ENCODE results near the gene PXT1. TPM values are rescaled to one million over a fixed set of nuclear protein-coding genes. Genes with fewer than 3 reads are reported as not detected.
A peak's percentile ranks its signal among the peaks of the same experiment; 100 is the strongest.

Gene PXT1
- total RNA-seq, 3 donors from 2014 or later = not detected

- no peak overlapping the region for H3K4me3 ChIP-seq
- ATAC-seq (no peak), DNase-seq (no peak)
- H3K36me3 ChIP-seq (ENCODE audit: low read depth) = no peaks in the 10 kb centered on the region
- no peaks in the 10 kb centered on the region for H3K4me1 ChIP-seq (ENCODE audit: low read depth)
- no peaks in the 10 kb centered on the region for H3K9me3 ChIP-seq
- no peak for TF ChIP-seq CTCF (IDR thresholded peaks at IDR 0.05)
- intact Hi-C loops (cut with DNase I, micrococcal nuclease) = no loop called here
These were observed 11.5 kb downstream of the PXT1 start for GRCh38 chr6:36431197-36431596.

- no peak for TF ChIP-seq CTCF (IDR thresholded peaks at IDR 0.05)
- intact Hi-C loops (cut with DNase I, micrococcal nuclease) = no loop called here
- H3K4me3 ChIP-seq = no peak overlapping the region
- H3K9me3 ChIP-seq = no peaks in the 10 kb centered on the region
- ATAC-seq (no peak), DNase-seq (no peak)
- H3K36me3 ChIP-seq (ENCODE audit: low read depth) = no peaks in the 10 kb centered on the region
- no peaks in the 10 kb centered on the region for H3K4me1 ChIP-seq (ENCODE audit: low read depth)
These were observed 12.3 kb downstream of the PXT1 start for GRCh38 chr6:36430351-36430750.

- H3K4me1 ChIP-seq (ENCODE audit: low read depth) = no peaks in the 10 kb centered on the region
- intact Hi-C loops (cut with DNase I, micrococcal nuclease) = no loop called here
- no peaks in the 10 kb centered on the region for H3K9me3 ChIP-seq
- no peak for TF ChIP-seq CTCF (IDR thresholded peaks at IDR 0.05)
- no peaks in the 10 kb centered on the region for H3K36me3 ChIP-seq (ENCODE audit: low read depth)
- H3K4me3 ChIP-seq = no peak overlapping the region
- DNase-seq (no peak), ATAC-seq (peak; percentile 26)
These were observed 13.7 kb downstream of the PXT1 start for GRCh38 chr6:36428911-36429310.

GRCh38 chr6:36426622-36427021 lies 16.0 kb downstream of the PXT1 start:
- DNase-seq (no peak), ATAC-seq (no peak)
- Histone ChIP-seq H3K36me3 (ENCODE audit: low read depth) (no peaks in the 10 kb centered on the region), H3K9me3 (no peaks in the 10 kb centered on the region), H3K4me3 (no peak overlapping the region), H3K4me1 (ENCODE audit: low read depth) (peaks cover 2% of the 10 kb centered on the region)
- no peak for TF ChIP-seq CTCF (IDR thresholded peaks at IDR 0.05)
- intact Hi-C loops (cut with DNase I, micrococcal nuclease) = no loop called here

GRCh38 chr6:36423101-36423824 lies 19.4 kb downstream of the PXT1 start:
- intact Hi-C loops (cut with DNase I, micrococcal nuclease) = no loop called here
- no peaks in the 10 kb centered on the region for H3K9me3 ChIP-seq
- peak overlapping the region; percentile 17 for H3K4me3 ChIP-seq
- H3K4me1 ChIP-seq (ENCODE audit: low read depth) = peaks cover 2% of the 10 kb centered on the region
- ATAC-seq = peak; percentile 99
- no peaks in the 10 kb centered on the region for H3K36me3 ChIP-seq (ENCODE audit: low read depth)
- peak; percentile 67 for TF ChIP-seq CTCF (IDR thresholded peaks at IDR 0.05)
- peak; percentile 99 for DNase-seq

GRCh38 chr6:36422714-36423100 lies 19.9 kb downstream of the PXT1 start:
- intact Hi-C loops (cut with DNase I, micrococcal nuclease) = no loop called here
- no peak for DNase-seq
- no peak for TF ChIP-seq CTCF (IDR thresholded peaks at IDR 0.05)
- H3K4me1 ChIP-seq (ENCODE audit: low read depth) = peaks cover 2% of the 10 kb centered on the region
- no peak for ATAC-seq
- no peaks in the 10 kb centered on the region for H3K9me3 ChIP-seq
- no peak overlapping the region for H3K4me3 ChIP-seq
- no peaks in the 10 kb centered on the region for H3K36me3 ChIP-seq (ENCODE audit: low read depth)
